Subcutaneous abdominal adipose tissue (tissue), 5 donors: ENCODE data around the gene BPIFB2.

Source experiments
- H3K27ac ChIP-seq: one replicate; pipeline ENCODE4 v1.7.0; 2013; ENCODE audit warnings: low read depth, mild to moderate bottlenecking, inconsistent platforms, low read length, moderate library complexity
- H3K27me3 ChIP-seq, 5 donors: one replicate each; pipeline ENCODE4 v1.7.0; 2013; ENCODE audit warnings: low read length in 5 of 5, inconsistent platforms in 1 of 5; ENCODE audit not compliant: control insufficient read depth in 5 of 5, insufficient read depth in 4 of 5
- H3K36me3 ChIP-seq, 5 donors: one replicate each; pipeline ENCODE4 v1.7.0; 2013; ENCODE audit warnings: low read length in 5 of 5; ENCODE audit not compliant: control insufficient read depth in 5 of 5, insufficient read depth in 5 of 5
- H3K4me1 ChIP-seq, 5 donors: one replicate each; pipeline ENCODE4 v1.7.0; 2013; ENCODE audit warnings: low read length in 5 of 5, mild to moderate bottlenecking in 3 of 5, moderate library complexity in 1 of 5; ENCODE audit not compliant: control insufficient read depth in 5 of 5, insufficient read depth in 5 of 5
- H3K4me3 ChIP-seq, 5 donors: one replicate each; pipeline ENCODE4 v1.7.0; 2013; ENCODE audit warnings: low read length in 5 of 5, low read depth in 1 of 5
- H3K9ac ChIP-seq, 5 donors: one replicate each; pipeline ENCODE4 v1.7.0; 2013; ENCODE audit warnings: low read length in 5 of 5, mild to moderate bottlenecking in 4 of 5, moderate library complexity in 3 of 5
- H3K9me3 ChIP-seq, 5 donors: one replicate each; pipeline ENCODE4 v1.7.0; 2013; ENCODE audit warnings: low read length in 5 of 5; ENCODE audit not compliant: control insufficient read depth in 5 of 5
- donor health status: healthy.
- donor health status: healthy.
- donor health status: healthy.
- donor health status: healthy.
- donor health status: healthy.

The BPIFB2 gene

DNA sequence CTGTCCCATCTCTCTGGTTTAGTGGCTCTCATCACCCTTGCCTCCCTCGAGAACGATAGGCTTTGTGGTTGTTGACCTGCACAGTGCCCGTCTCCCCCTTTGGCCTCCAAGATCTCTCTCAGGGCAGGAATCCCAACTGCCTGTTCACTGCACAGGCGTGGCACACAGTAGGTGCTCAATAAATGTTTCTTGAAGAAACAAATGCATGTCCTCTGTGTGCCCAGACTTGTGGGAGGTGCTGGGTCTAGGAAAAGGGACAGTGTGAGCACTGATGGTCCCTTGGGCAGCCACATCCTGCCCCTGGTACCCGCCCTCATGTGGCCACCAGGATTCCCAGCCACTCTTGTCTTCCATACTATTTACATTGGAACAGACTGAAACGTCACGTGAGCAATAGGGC lies 21.4 kb downstream of the BPIFB2 start:
- Histone ChIP-seq H3K4me3 (no peak overlapping the region), H3K4me1 (no peaks in the 10 kb centered on the region), H3K9ac (no peak overlapping the region), H3K27me3 (peaks cover 0 to 20% (median 11%) of the 10 kb centered on the region in 5 donors), H3K9me3 (peaks cover 0 to 11% (median 5%) of the 10 kb centered on the region in 5 donors), H3K36me3 (no peaks in the 10 kb centered on the region), H3K27ac (no peak overlapping the region)

DNA sequence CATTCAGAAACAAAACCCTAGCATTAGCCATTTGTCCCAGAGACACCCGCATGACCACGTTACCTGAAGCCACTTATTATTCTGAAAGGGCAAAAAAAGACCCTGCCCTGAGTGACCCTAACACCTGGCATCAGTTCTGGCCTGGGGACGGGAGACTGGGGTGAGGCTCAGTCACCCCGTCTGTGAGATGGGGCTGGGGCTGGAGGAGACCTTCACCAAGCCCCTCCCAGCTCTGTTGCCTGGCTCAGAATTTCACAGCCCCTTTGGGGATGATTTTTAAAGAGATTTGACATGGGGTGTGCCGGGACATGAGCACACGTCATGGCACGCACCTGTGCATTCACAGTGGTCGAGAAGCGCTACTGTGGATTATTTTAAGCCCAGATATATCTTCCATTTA lies 22.6 kb downstream of the BPIFB2 start:
- Histone ChIP-seq H3K4me1 (no peaks in the 10 kb centered on the region), H3K27me3 (peaks cover 0 to 21% (median 11%) of the 10 kb centered on the region in 5 donors), H3K27ac (no peak overlapping the region), H3K36me3 (no peaks in the 10 kb centered on the region), H3K4me3 (no peak overlapping the region), H3K9ac (no peak overlapping the region), H3K9me3 (peaks cover 0 to 11% (median 5%) of the 10 kb centered on the region in 5 donors)

- Histone ChIP-seq H3K4me1 (no peaks in the 10 kb centered on the region), H3K27me3 (peaks cover 0 to 23% (median 11%) of the 10 kb centered on the region in 5 donors), H3K4me3 (no peak overlapping the region)
These were observed 23.1 kb downstream of the BPIFB2 start for GRCh38 chr20:33030569-33030968.

GRCh38 chr20:33031531-33031930 lies 24.0 kb downstream of the BPIFB2 start, which contains the start of gene BPIFB6:
Gene BPIFB6, plus strand, starts transcription at chr20:33031648. Its CDS starts 0 bp downstream, at chr20:33031648.
- H3K36me3 ChIP-seq, result no peaks in the 10 kb centered on the region
- peaks cover 0 to 8% (median 5%) of the 10 kb centered on the region in 5 donors for H3K9me3 ChIP-seq
- no peak within 1 kb of the TSS for H3K9ac ChIP-seq
- peaks cover 0 to 25% (median 11%) of the 10 kb centered on the region in 5 donors for H3K27me3 ChIP-seq
- H3K4me3 ChIP-seq, result no peak within 1 kb of the TSS
- H3K27ac ChIP-seq, result no peak within 1 kb of the TSS
- H3K4me1 ChIP-seq, result no peaks in the 10 kb centered on the region

More at GRCh38 chr20:33030569-33030968, 23.1 kb downstream of the BPIFB2 start:
- Histone ChIP-seq H3K9ac (no peak overlapping the region), H3K36me3 (no peaks in the 10 kb centered on the region), H3K27ac (no peak overlapping the region), H3K9me3 (peaks cover 0 to 8% (median 5%) of the 10 kb centered on the region in 5 donors)

DNA sequence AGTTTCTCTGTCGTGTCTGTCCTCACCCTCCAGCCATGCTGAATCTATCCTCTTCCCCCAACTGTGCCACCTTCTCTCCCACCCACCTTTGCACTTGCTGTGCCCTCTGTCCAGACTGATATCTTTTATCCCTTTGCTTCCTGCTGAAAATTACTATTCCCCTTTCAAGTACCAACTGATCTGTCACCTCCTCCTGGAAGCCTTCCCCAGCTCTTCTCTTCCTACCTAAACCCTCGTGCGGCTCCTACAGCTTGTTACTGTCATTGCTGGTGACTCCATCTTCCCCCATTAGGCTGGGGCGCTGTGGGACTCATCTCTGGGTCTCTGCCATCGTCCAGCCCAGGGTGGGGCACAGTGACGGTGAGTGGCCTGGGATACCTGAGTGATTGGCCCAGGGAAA lies 25.1 kb downstream of the BPIFB2 start:
- H3K27me3 ChIP-seq, result peaks cover 0 to 20% (median 5%) of the 10 kb centered on the region in 5 donors
- H3K4me1 ChIP-seq, result no peaks in the 10 kb centered on the region
- no peak overlapping the region for H3K27ac ChIP-seq
- H3K4me3 ChIP-seq, result no peak overlapping the region
- peaks cover 0 to 8% (median 5%) of the 10 kb centered on the region in 5 donors for H3K9me3 ChIP-seq
- no peak overlapping the region for H3K9ac ChIP-seq
- no peaks in the 10 kb centered on the region for H3K36me3 ChIP-seq

DNA sequence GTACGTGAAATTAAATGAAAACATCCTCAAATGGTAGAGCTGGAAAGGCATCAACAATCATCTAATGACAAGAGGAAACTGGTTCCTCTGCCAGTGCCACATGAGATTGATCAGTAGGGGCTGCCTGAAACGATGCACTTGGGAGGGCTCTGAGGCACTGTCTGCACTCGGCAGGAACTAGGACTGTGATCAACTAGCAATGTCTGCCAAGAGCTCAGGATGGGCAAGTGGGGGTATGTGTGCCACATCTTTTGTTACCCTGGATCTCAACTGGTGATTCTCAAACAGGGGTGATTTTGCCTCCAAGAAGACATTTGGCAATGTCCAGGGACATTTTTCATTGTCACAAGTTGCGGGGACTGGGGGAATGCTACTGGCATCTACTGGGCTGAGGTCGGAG lies 25.9 kb downstream of the BPIFB2 start:
- no peaks in the 10 kb centered on the region for H3K36me3 ChIP-seq

GRCh38 chr20:33034115-33034514 lies 26.6 kb downstream of the BPIFB2 start:
- Histone ChIP-seq H3K9ac (no peak overlapping the region), H3K4me3 (no peak overlapping the region), H3K27me3 (peaks cover 0 to 12% (median 2%) of the 10 kb centered on the region in 5 donors), H3K27ac (no peak overlapping the region), H3K36me3 (no peaks in the 10 kb centered on the region), H3K4me1 (no peaks in the 10 kb centered on the region), H3K9me3 (peaks cover 0 to 9% (median 5%) of the 10 kb centered on the region in 5 donors)

More for the DNA sequence above, 25.9 kb downstream of the BPIFB2 start:
- no peak overlapping the region for H3K4me3 ChIP-seq
- no peak overlapping the region for H3K27ac ChIP-seq
- H3K27me3 ChIP-seq, result peaks cover 0 to 15% (median 2%) of the 10 kb centered on the region in 5 donors
- H3K4me1 ChIP-seq, result no peaks in the 10 kb centered on the region
- peaks cover 0 to 9% (median 5%) of the 10 kb centered on the region in 5 donors for H3K9me3 ChIP-seq
- H3K9ac ChIP-seq, result no peak overlapping the region

DNA sequence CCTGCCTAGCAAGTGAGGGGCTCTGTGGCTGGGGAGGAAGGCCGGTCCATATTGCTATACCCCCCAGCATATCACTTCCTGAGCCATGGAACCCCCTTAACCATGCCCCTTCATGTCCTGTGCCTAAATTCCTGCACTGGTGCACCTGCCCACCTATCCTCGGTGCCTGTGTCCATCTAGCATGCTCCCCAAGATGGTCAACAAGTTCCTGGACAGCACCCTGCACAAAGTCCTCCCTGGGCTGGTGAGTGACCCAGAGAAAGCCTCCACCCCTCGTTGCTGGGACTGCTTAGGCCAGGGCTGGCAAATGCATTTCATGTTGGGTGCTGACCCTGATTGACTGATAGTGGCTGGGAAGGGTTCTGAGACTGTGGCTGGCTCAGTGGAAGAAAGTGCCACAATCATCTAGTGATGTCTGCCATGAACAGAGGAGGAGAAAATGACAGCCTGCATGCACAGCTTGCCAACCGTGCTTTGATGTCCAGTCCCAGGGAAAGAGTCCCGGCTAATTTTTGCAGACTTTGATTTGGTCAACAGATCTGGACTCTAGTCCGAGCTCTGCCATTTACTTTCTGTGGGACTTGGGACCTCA lies 27.5 kb downstream of the BPIFB2 start:
- Histone ChIP-seq H3K27ac (no peak overlapping the region), H3K36me3 (no peaks in the 10 kb centered on the region), H3K27me3 (peaks cover 0 to 12% (median 2%) of the 10 kb centered on the region in 5 donors), H3K4me1 (no peaks in the 10 kb centered on the region), H3K9me3 (peaks cover 0 to 9% (median 5%) of the 10 kb centered on the region in 5 donors), H3K4me3 (no peak overlapping the region), H3K9ac (no peak overlapping the region)

DNA sequence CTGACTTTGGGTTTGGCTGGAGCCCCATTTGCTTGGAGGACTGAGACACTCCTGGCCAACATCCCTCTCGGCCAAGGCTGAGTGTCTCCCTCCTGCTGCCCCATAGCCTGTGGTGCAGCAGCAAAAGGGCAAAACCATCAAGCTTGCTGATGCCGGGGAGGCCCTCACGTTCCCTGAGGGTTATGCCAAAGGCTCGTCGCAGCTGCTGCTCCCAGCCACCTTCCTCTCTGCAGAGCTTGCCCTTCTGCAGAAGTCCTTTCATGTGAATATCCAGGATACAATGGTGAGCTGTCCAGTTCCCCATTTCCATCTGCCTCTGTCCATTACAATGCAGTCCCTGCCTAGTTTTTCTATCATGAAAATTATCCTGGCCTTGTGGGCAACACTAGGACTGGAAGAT lies 30.0 kb downstream of the BPIFB2 start:
- Histone ChIP-seq H3K9ac (no peak overlapping the region), H3K9me3 (peaks cover 0 to 9% (median 5%) of the 10 kb centered on the region in 5 donors), H3K4me1 (no peaks in the 10 kb centered on the region), H3K27ac (no peak overlapping the region), H3K4me3 (no peak overlapping the region), H3K27me3 (peaks cover 0 to 8% (median 0%) of the 10 kb centered on the region in 5 donors), H3K36me3 (no peaks in the 10 kb centered on the region)

GRCh38 chr20:33038243-33038642 lies 30.7 kb downstream of the BPIFB2 start:
- Histone ChIP-seq H3K27me3 (peaks cover 0 to 8% (median 0%) of the 10 kb centered on the region in 5 donors), H3K27ac (no peak overlapping the region), H3K9ac (no peak overlapping the region), H3K4me1 (no peaks in the 10 kb centered on the region), H3K36me3 (no peaks in the 10 kb centered on the region), H3K9me3 (peaks cover 0 to 5% (median 2%) of the 10 kb centered on the region in 5 donors), H3K4me3 (no peak overlapping the region)
